GM12891 (cell line): Measurements from ENCODE around the gene ESRRG.

Source experiments
- POLR2A ChIP-seq: IDR thresholded peaks from 2 replicates; pipeline ENCODE4 v1.6.1; 2011; ENCODE audit warnings: low read depth, low read length, control low read depth
- POLR2AphosphoS5 ChIP-seq: IDR thresholded peaks from 2 replicates; pipeline ENCODE4 v1.6.1; 2011; ENCODE audit warnings: low read depth, low read length, control low read depth
- TAF1 ChIP-seq: IDR thresholded peaks from 2 replicates; pipeline ENCODE4 v1.6.1; 2011; ENCODE audit warnings: low read depth, low read length, control low read depth

- TF ChIP-seq POLR2AphosphoS5 (no peak), TAF1 (no peak), POLR2A (no peak)
Observed at GRCh38 chr1:216750031-216750627, 26.9 kb upstream of the ESRRG start.
